Smooth muscle cell (in vitro differentiated cells): Measurements from ENCODE around the gene HIRA. TPM values are rescaled to one million over a fixed set of nuclear protein-coding genes. Genes with fewer than 3 reads are reported as not detected.

Experiments used
- DNase-seq: peaks from one replicate; lab custom pipeline; 2025; ENCODE audit not compliant: unreplicated experiment; lab: John Stamatoyannopoulos, UW
- H2AFZ ChIP-seq: fragments of 200-600 bp; sonication (generic); 2 replicates; pipeline ENCODE4 v1.6.0; 2016; ENCODE audit warnings: antibody characterized with exemption, low read depth, mild to moderate bottlenecking
- H3F3A ChIP-seq: fragments of 200-600 bp; sonication (generic); 2 replicates; pipeline ENCODE4 v1.6.0; 2017; ENCODE audit warnings: antibody characterized with exemption, low read depth
- H3K27ac ChIP-seq: fragments of 200-600 bp; sonication (generic); 2 replicates; pipeline ENCODE4 v1.5.1; 2016; ENCODE audit warnings: low read depth, mild to moderate bottlenecking
- H3K27me3 ChIP-seq: fragments of 200-600 bp; sonication (generic); 2 replicates; pipeline ENCODE4 v1.6.1; 2016; ENCODE audit warnings: low read depth, mild to moderate bottlenecking
- H3K36me3 ChIP-seq: fragments of 200-600 bp; sonication (generic); 2 replicates; pipeline ENCODE4 v1.5.1; 2016; ENCODE audit warnings: low read depth
- H3K4me1 ChIP-seq: fragments of 200-600 bp; sonication (generic); 2 replicates; pipeline ENCODE4 v1.5.1; 2016; ENCODE audit warnings: low read depth
- H3K4me2 ChIP-seq: fragments of 200-600 bp; sonication (generic); 2 replicates; pipeline ENCODE4 v1.6.0; 2016; ENCODE audit warnings: mild to moderate bottlenecking
- H3K4me3 ChIP-seq: fragments of 200-600 bp; sonication (generic); 2 replicates; pipeline ENCODE4 v1.5.1; 2016; ENCODE audit warnings: mild to moderate bottlenecking
- H3K79me2 ChIP-seq: fragments of 200-600 bp; sonication (generic); 2 replicates; pipeline ENCODE4 v1.6.0; 2016; ENCODE audit warnings: low read depth, mild to moderate bottlenecking
- H3K9ac ChIP-seq: fragments of 200-600 bp; sonication (generic); 2 replicates; pipeline ENCODE4 v1.6.0; 2016; ENCODE audit warnings: low read depth
- H3K9me3 ChIP-seq: fragments of 200-600 bp; sonication (generic); replicated peaks from 2 replicates; pipeline ENCODE4 v1.5.1; 2016; ENCODE audit warnings: low read depth
- H4K20me1 ChIP-seq: fragments of 200-600 bp; sonication (generic); 2 replicates; pipeline ENCODE4 v1.6.0; 2016; ENCODE audit warnings: low read depth
- CTCF ChIP-seq: fragments of 200-600 bp; sonication (generic); IDR thresholded peaks from 2 replicates; pipeline ENCODE4 v1.5.1; 2017; ENCODE audit warnings: borderline replicate concordance, mild to moderate bottlenecking, antibody characterized with exemption; ENCODE audit not compliant: insufficient read depth, poor library complexity, severe bottlenecking
- WGBS: methylation state at CpG from one replicate; pipeline ENCODE4 v1.1.7; 2016; ENCODE audit warnings: low lambda C conversion rate; 5-methylcytosine and 5-hydroxymethylcytosine counted together
- polyA plus RNA-seq: library from polyadenylated mRNA; unstranded; fragments of >200 nt; fragmentation: Nextera tagmentation; extraction: Ambion mirVana; gene quantifications from 2 replicates; pipeline ENCODE4 v1.2.1, GENCODE V29; 2016
- total RNA-seq: library from RNA; depleted of rRNA; stranded (reverse); fragments of >200 nt; gene quantifications from 2 replicates; pipeline ENCODE4 v1.2.3, GENCODE V29; 2014

HIRA gene
- total and polyA plus RNA-seq, 2 experiments from 2014 or later = 7.3 to 8.7 TPM

DNA sequence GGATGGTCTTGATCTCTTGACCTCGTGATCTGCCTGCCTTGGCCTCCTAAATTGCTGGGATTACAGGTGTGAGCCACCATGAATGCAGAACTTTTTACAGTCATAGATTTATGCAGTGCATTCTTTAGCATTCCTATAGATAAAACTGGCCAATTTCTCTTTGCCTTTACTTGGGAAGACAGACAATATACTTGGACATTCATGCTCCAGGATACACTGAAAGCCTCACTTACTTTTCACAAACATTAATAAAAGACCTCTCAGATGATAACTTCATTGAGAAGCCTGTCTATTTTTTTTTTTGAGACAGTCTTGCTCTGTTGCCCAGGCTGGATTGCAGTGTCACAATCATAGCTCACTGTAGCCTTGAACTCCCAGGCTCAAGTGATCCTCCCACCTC, 127.7 kb downstream of the HIRA start:
- Histone ChIP-seq H4K20me1 (no peaks in the 10 kb centered on the region), H3K4me1 (no peaks in the 10 kb centered on the region), H3K27ac (no peak overlapping the region), H3K9me3 (no peaks in the 10 kb centered on the region), H3K9ac (no peak overlapping the region), H2AFZ (no peak overlapping the region), H3K4me3 (no peak overlapping the region), H3K27me3 (no peaks in the 10 kb centered on the region), H3K4me2 (no peak overlapping the region), H3K36me3 (no peaks in the 10 kb centered on the region), H3K79me2 (no peaks in the 10 kb centered on the region), H3F3A (no peaks in the 10 kb centered on the region)
- 72% methylated on average over 1 of the region's 1 CpG for WGBS
- no peak for DNase-seq
- TF ChIP-seq CTCF = no peak

DNA sequence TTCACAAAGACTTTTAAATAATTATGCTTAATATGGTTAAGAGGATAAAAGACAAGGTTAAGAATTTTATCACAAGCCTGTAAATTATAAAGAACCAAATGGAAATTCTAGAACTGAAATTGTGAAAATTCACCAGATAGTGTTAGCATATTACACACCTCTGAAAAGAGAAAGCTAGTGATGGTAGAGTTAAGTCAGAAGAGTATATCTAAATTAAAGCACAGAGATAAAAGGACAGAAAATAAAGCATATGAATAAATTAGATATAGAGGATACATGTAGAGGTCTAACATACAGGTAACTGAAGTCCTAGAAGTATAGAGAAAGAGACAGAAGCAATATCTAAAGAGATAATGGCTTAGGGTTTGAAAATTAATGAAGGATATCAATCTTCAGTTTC, 135.8 kb downstream of the HIRA start:
- Histone ChIP-seq H3K4me1 (no peaks in the 10 kb centered on the region), H3K27ac (no peak overlapping the region), H3K36me3 (no peaks in the 10 kb centered on the region), H4K20me1 (no peaks in the 10 kb centered on the region), H3K9me3 (no peaks in the 10 kb centered on the region), H3K4me3 (no peak overlapping the region), H3K79me2 (no peaks in the 10 kb centered on the region), H3F3A (peaks cover under 1% of the 10 kb centered on the region), H2AFZ (no peak overlapping the region), H3K27me3 (no peaks in the 10 kb centered on the region), H3K4me2 (no peak overlapping the region), H3K9ac (no peak overlapping the region)
- no peak for TF ChIP-seq CTCF
- DNase-seq = no peak

- no peak for DNase-seq
These were observed 138.9 kb downstream of the HIRA start for GRCh38 chr22:19292458-19293230.

More at GRCh38 chr22:19292458-19293230, 138.9 kb downstream of the HIRA start:
- Histone ChIP-seq H3K27me3 (no peaks in the 10 kb centered on the region), H3K4me2 (peak overlapping the region; percentile 94), H3K36me3 (no peaks in the 10 kb centered on the region), H3K79me2 (no peaks in the 10 kb centered on the region), H3K9me3 (no peaks in the 10 kb centered on the region), H2AFZ (peak overlapping the region; percentile 99), H4K20me1 (peaks cover 7% of the 10 kb centered on the region), H3K9ac (peak overlapping the region; percentile 68), H3F3A (peaks cover 20% of the 10 kb centered on the region), H3K4me3 (peak overlapping the region; percentile 89), H3K4me1 (peaks cover 23% of the 10 kb centered on the region), H3K27ac (no peak overlapping the region)
- no peak for TF ChIP-seq CTCF
- 89% methylated on average over 23 of the region's 23 CpGs for WGBS
